HCT116 (cell line): Measurements from ENCODE around the gene OR1S2. TPM values are rescaled to one million over a fixed set of nuclear protein-coding genes. Genes with fewer than 3 reads are reported as not detected.

Source experiments
- ATAC-seq: fragments of 200-7000 bp; cut with Tn5 transposase; 2 replicates; pipeline ENCODE4 v1.9.1; 2020; ENCODE audit warnings: mild to moderate bottlenecking, moderate library complexity
- BruUV-seq: library from RNA; stranded (reverse); fragments of 400-500 nt; replicated peaks from 2 replicates; lab custom pipeline; 2021; lab: Mats Ljungman, UMichigan
- CTCF ChIA-PET: fragments of 300-600 bp; sonication (Branson Sonifier 250); formaldehyde crosslinking; loops from one replicate; lab custom pipeline; 2021; ENCODE audit warnings: antibody characterized with exemption; lab: Charles Lee
- POLR2A ChIA-PET: fragments of 300-600, 350-600 bp; sonication (Branson Sonifier 250); formaldehyde crosslinking; loops from one replicate; lab custom pipeline; 2021; ENCODE audit warnings: antibody characterized with exemption; lab: Charles Lee
- RAD21 ChIA-PET, 2 experiments: fragments of 300-600 bp; sonication (Branson Sonifier 250); formaldehyde crosslinking; loops; one replicate each; lab custom pipeline; 2023; ENCODE audit warnings: low total read pairs in 2 of 2; ENCODE audit not compliant: uncharacterized antibody in 2 of 2, unreplicated experiment in 2 of 2, low non-redundant PET in 1 of 2; lab: Charles Lee
- DNase-seq: peaks from one replicate; pipeline ENCODE4 v3.0.0-alpha.2; 2010; ENCODE audit warnings: low read depth, low spot score
- H2AFZ ChIP-seq: fragments of 200-600 bp; shearing (Covaris generic), sonication (generic); 2 replicates; pipeline ENCODE4 v1.6.1; 2017; ENCODE audit warnings: low read depth, mixed run types, mixed read lengths, antibody characterized with exemption, low read length; ENCODE audit not compliant: poor library complexity, severe bottlenecking
- H3K27ac ChIP-seq: 2 replicates; pipeline ENCODE4 v1.5.1; 2012; ENCODE audit warnings: low read depth, low read length
- H3K27me3 ChIP-seq: fragments of 200-600 bp; sonication (generic); 2 replicates; pipeline ENCODE4 v1.6.1; 2016; ENCODE audit warnings: mixed run types, low read length, mixed read lengths; ENCODE audit not compliant: insufficient read depth
- H3K36me3 ChIP-seq, 2 experiments: fragments of 200-500 bp in 1 of 2; fragments of 200-600 bp in 1 of 2; sonication (Bioruptor generic) in 1 of 2; sonication (generic) in 1 of 2; 2 replicates each; pipeline versions ENCODE4 v1.5.1 to v1.6.1; 2014 to 2016; ENCODE audit warnings: low read length in 2 of 2, inconsistent platforms in 1 of 2, mixed read lengths in 1 of 2, mixed run types in 1 of 2; ENCODE audit not compliant: insufficient read depth in 2 of 2, control insufficient read depth in 1 of 2
- H3K4me1 ChIP-seq, 2 experiments: fragments of 200-600 bp in 1 of 2; sonication (generic) in 1 of 2; 2 replicates each; pipeline versions ENCODE4 v1.5.1 to v1.6.1; 2012 to 2017; ENCODE audit warnings: low read length in 2 of 2, inconsistent platforms in 1 of 2, mild to moderate bottlenecking in 1 of 2, mixed read lengths in 1 of 2, mixed run types in 1 of 2, moderate library complexity in 1 of 2; ENCODE audit not compliant: insufficient read depth in 2 of 2, control insufficient read depth in 1 of 2
- H3K4me2 ChIP-seq: fragments of 200-600 bp; sonication (generic); 2 replicates; pipeline ENCODE4 v1.6.1; 2017; ENCODE audit warnings: mixed run types, low read length, mixed read lengths
- H3K4me3 ChIP-seq, 2 experiments: fragments of 200-600 bp in 1 of 2; sonication (generic) in 1 of 2; replicated peaks in 1 of 2; 2 replicates each; pipeline ENCODE4 v1.5.1; 2011 to 2016; ENCODE audit warnings: low read length in 2 of 2, control low read depth in 1 of 2, low read depth in 1 of 2, mild to moderate bottlenecking in 1 of 2, mixed read lengths in 1 of 2, mixed run types in 1 of 2
- H3K79me2 ChIP-seq: fragments of 200-600 bp; sonication (generic); 2 replicates; pipeline ENCODE4 v1.6.1; 2017; ENCODE audit warnings: mild to moderate bottlenecking, mixed run types, low read length, moderate library complexity, mixed read lengths; ENCODE audit not compliant: insufficient read depth
- H3K9ac ChIP-seq: fragments of 200-600 bp; sonication (generic); 2 replicates; pipeline ENCODE4 v1.6.1; 2016; ENCODE audit warnings: low read length, mixed read lengths
- H3K9me2 ChIP-seq: fragments of 200-600 bp; sonication (generic), shearing (Covaris generic); 2 replicates; pipeline ENCODE4 v1.6.1; 2017; ENCODE audit warnings: mixed run types, mild to moderate bottlenecking, moderate library complexity; ENCODE audit not compliant: insufficient read depth
- H3K9me3 ChIP-seq, 2 experiments: fragments of 200-500 bp in 1 of 2; fragments of 200-600 bp in 1 of 2; sonication (Bioruptor generic) in 1 of 2; sonication (generic) in 1 of 2; 2 replicates each; pipeline ENCODE4 v1.6.1; 2014 to 2017; ENCODE audit warnings: low read length in 2 of 2, mixed read lengths in 2 of 2, inconsistent platforms in 1 of 2, low read depth in 1 of 2, mild to moderate bottlenecking in 1 of 2, mixed run types in 1 of 2, moderate library complexity in 1 of 2; ENCODE audit not compliant: control insufficient read depth in 1 of 2, insufficient read depth in 1 of 2
- H4K20me1 ChIP-seq: fragments of 200-600 bp; sonication (generic), shearing (Covaris generic); 2 replicates; pipeline ENCODE4 v1.6.1; 2017; ENCODE audit warnings: mixed run types, mild to moderate bottlenecking, moderate library complexity; ENCODE audit not compliant: insufficient read depth
- ATF3 ChIP-seq: IDR thresholded peaks from 2 replicates; pipeline ENCODE4 v1.6.1; 2012
- CEBPB ChIP-seq: IDR thresholded peaks from 2 replicates; pipeline ENCODE4 v1.6.1; 2012; ENCODE audit warnings: low read depth
- CTCF ChIP-seq, 3 experiments: fragments of 200-600 bp in 1 of 3; sonication (generic) in 1 of 3; IDR thresholded peaks in 2 of 3; conservative IDR thresholded peaks in 1 of 3; 2 replicates each; pipeline ENCODE4 v1.5.1; 2012 to 2017; ENCODE audit warnings: low read depth in 2 of 3, low read length in 2 of 3, antibody characterized with exemption in 1 of 3, borderline replicate concordance in 1 of 3, control low read depth in 1 of 3, mild to moderate bottlenecking in 1 of 3, mixed read lengths in 1 of 3, mixed run types in 1 of 3, moderate library complexity in 1 of 3; ENCODE audit not compliant: insufficient read depth in 1 of 3
- EGR1 ChIP-seq: IDR thresholded peaks from 2 replicates; pipeline ENCODE4 v1.6.1; 2012; ENCODE audit warnings: low read depth
- ELF1 ChIP-seq: IDR thresholded peaks from 2 replicates; pipeline ENCODE4 v1.6.1; 2012; ENCODE audit warnings: low read depth, borderline replicate concordance
- EZH2phosphoT487 ChIP-seq: fragments of 200-600 bp; IDR thresholded peaks from 2 replicates; pipeline ENCODE4 v1.6.1; 2018; ENCODE audit warnings: antibody characterized with exemption, borderline replicate concordance
- FOSL1 ChIP-seq: IDR thresholded peaks from 2 replicates; pipeline ENCODE4 v1.6.1; 2012; ENCODE audit warnings: low read depth
- JUND ChIP-seq: IDR thresholded peaks from 2 replicates; pipeline ENCODE4 v1.6.1; 2012
- MAX ChIP-seq: IDR thresholded peaks from 2 replicates; pipeline ENCODE4 v1.6.1; 2012
- POLR2AphosphoS5 ChIP-seq: IDR thresholded peaks from 2 replicates; pipeline ENCODE4 v1.6.1; 2011; ENCODE audit warnings: mild to moderate bottlenecking, low read depth, low read length, moderate library complexity
- RAD21 ChIP-seq: IDR thresholded peaks from 2 replicates; pipeline ENCODE4 v1.6.1; 2012; ENCODE audit warnings: low read depth, mild to moderate bottlenecking
- SIN3A ChIP-seq: IDR thresholded peaks from 2 replicates; pipeline ENCODE4 v1.6.1; 2012; ENCODE audit warnings: low read depth
- TCF7L2 ChIP-seq: IDR thresholded peaks from 2 replicates; pipeline ENCODE4 v1.7.0; 2011; ENCODE audit warnings: borderline replicate concordance, inconsistent platforms; ENCODE audit not compliant: insufficient read depth, insufficient read length; ENCODE audit errors: extremely low read depth
- YY1 ChIP-seq: IDR thresholded peaks from 2 replicates; pipeline ENCODE4 v1.6.1; 2011; ENCODE audit warnings: low read length, low read depth, moderate library complexity, mild to moderate bottlenecking; ENCODE audit not compliant: insufficient replicate concordance; ENCODE audit errors: extremely low read depth
- ZBTB33 ChIP-seq: IDR thresholded peaks from 2 replicates; pipeline ENCODE4 v1.6.1; 2011; ENCODE audit warnings: mild to moderate bottlenecking, low read length, moderate library complexity; ENCODE audit not compliant: insufficient replicate concordance; ENCODE audit errors: extremely low read depth
- ZFX ChIP-seq: fragments of 450-650 bp; IDR thresholded peaks from 2 replicates; pipeline ENCODE4 v1.6.1; 2017
- ZNF274 ChIP-seq: fragments of 200-500 bp; sonication (Bioruptor generic); IDR thresholded peaks from 2 replicates; pipeline ENCODE4 v1.6.1; 2014; ENCODE audit warnings: mild to moderate bottlenecking, low read depth, low read length, inconsistent platforms
- intact Hi-C: fragments of 100-400 bp; cut with micrococcal nuclease; formaldehyde crosslinking; loops from 2 replicates; pipeline ENCODE4 v1.10.0; 2022
- total RNA-seq: library from RNA; stranded (reverse); gene quantifications from one replicate; pipeline ENCODE4 v1.2.1, GENCODE V29; 2021; ENCODE audit not compliant: unreplicated experiment

Gene OR1S2
- total RNA-seq, 1 experiment from 2014 or later: not detected

- H3K36me3 ChIP-seq: no peaks in the 10 kb centered on the region
- POLR2A ChIA-PET: no interaction called here
- H3K9me3 ChIP-seq: no peaks in the 10 kb centered on the region
- no peaks in the 10 kb centered on the region for H3K9me2 ChIP-seq
- ATAC-seq (no peak), DNase-seq (no peak)
- RAD21 ChIA-PET: no interaction called here
- H3K79me2 ChIP-seq: no peaks in the 10 kb centered on the region
- TF ChIP-seq RAD21: no peak
- no peak for TF ChIP-seq EZH2phosphoT487
- TF ChIP-seq ZNF274: no peak
- no peak for TF ChIP-seq ZFX
- no peak for TF ChIP-seq ELF1
- TF ChIP-seq YY1: no peak
- TF ChIP-seq TCF7L2: no peak
- no peak for TF ChIP-seq POLR2AphosphoS5
- no peak for TF ChIP-seq CEBPB
- no peak for TF ChIP-seq FOSL1
- no peak for TF ChIP-seq EGR1
- no peak for TF ChIP-seq ATF3
- no peak for TF ChIP-seq JUND
- no peak for TF ChIP-seq SIN3A
- TF ChIP-seq MAX: no peak
- TF ChIP-seq ZBTB33: no peak
- TF ChIP-seq CTCF (IDR thresholded peaks at IDR 0.05 in 2 of 3, conservative IDR thresholded peaks at IDR 0.05 in 1 of 3; ENCODE audit: borderline replicate concordance in 1 of 3, insufficient read depth in 1 of 3, low read depth in 2 of 3, low read length in 2 of 3): no peak
- H3K27me3 ChIP-seq: peaks cover 25% of the 10 kb centered on the region
- no TSS peak for BruUV-seq
- CTCF ChIA-PET: no interaction called here
- H3K4me3 ChIP-seq: no peak overlapping the region
- no peak overlapping the region for H3K27ac ChIP-seq
- H2AFZ ChIP-seq: no peak overlapping the region
- H3K4me2 ChIP-seq: no peak overlapping the region
- no peaks in the 10 kb centered on the region for H3K4me1 ChIP-seq
- intact Hi-C loops: loop anchor here (10.0 kb wide), 1 partner anchor 55 kb away; the partner anchor contains the start of gene OR9I1
- H3K9ac ChIP-seq: no peak overlapping the region
- H4K20me1 ChIP-seq: no peaks in the 10 kb centered on the region
These were observed 24.3 kb downstream of the OR1S2 start for GRCh38 chr11:58179648-58180047.
